K562 (cell line): ENCODE measurements around the gene PNPLA2. TPM values are rescaled to one million over a fixed set of nuclear protein-coding genes. Genes with fewer than 3 reads are reported as not detected.

ENCODE experiments used
- ATAC-seq: fragments of 200-7000 bp; cut with Tn5 transposase; 3 replicates; pipeline ENCODE4 v1.9.1; 2020; ENCODE audit warnings: moderate library complexity
- BruUV-seq: library from RNA; stranded (reverse); fragments of 400-500 nt; replicated peaks from 2 replicates; lab custom pipeline; 2021; lab: Mats Ljungman, UMichigan
- CTCF ChIA-PET: fragments of 300-600 bp; formaldehyde crosslinking; extraction: SDS; loops from one replicate; lab custom pipeline; 2021; ENCODE audit warnings: low intra/inter-chr PET ratio; lab: Yijun Ruan, JAX
- POLR2A ChIA-PET: fragments of 300-600, 350-650 bp; sonication (Branson Sonifier 250); formaldehyde crosslinking; extraction: SDS; loops from one replicate; lab custom pipeline; 2021; ENCODE audit warnings: antibody characterized with exemption, inconsistent platforms; lab: Yijun Ruan, JAX
- DNase-seq, 4 experiments: peaks; one replicate each; pipeline versions ENCODE4 v3.0.0 to v3.0.0-alpha.2; 2011 to 2018; ENCODE audit warnings: low spot score in 3 of 4, mixed read lengths in 3 of 4; ENCODE audit errors: extremely low read depth in 1 of 4
- FAIRE-seq: peaks from 2 replicates; lab custom pipeline; 2011; peaks lifted over from hg19 to GRCh38; lab: Jason Lieb, UNC
- H2AFZ ChIP-seq: 2 replicates; pipeline ENCODE4 v1.6.0; 2011; ENCODE audit warnings: low read depth, low read length, control low read depth, inconsistent platforms
- H3K27ac ChIP-seq: fragments of 200-600 bp; 3 replicates; pipeline ENCODE4 v1.8.0; 2011; ENCODE audit warnings: low read depth, mild to moderate bottlenecking, control low read depth, inconsistent platforms, low read length, moderate library complexity, mixed read lengths; ENCODE audit errors: extremely low read depth
- H3K27me3 ChIP-seq, 2 experiments: fragments of 300-600 bp in 1 of 2; 2 replicates in 1 of 2; 3 replicates in 1 of 2; pipeline versions ENCODE4 v1.6.0 to v1.8.0; 2011; ENCODE audit warnings: inconsistent platforms in 2 of 2, low read length in 2 of 2, mild to moderate bottlenecking in 1 of 2, mixed read lengths in 1 of 2, moderate library complexity in 1 of 2; ENCODE audit not compliant: control insufficient read depth in 2 of 2, insufficient read depth in 2 of 2
- H3K36me3 ChIP-seq: fragments of 300-600 bp; 3 replicates; pipeline ENCODE4 v1.8.0; 2011; ENCODE audit warnings: mild to moderate bottlenecking, low read length, inconsistent platforms; ENCODE audit not compliant: control insufficient read depth, insufficient read depth
- H3K4me1 ChIP-seq, 2 experiments: fragments of 200-600 bp in 1 of 2; replicated peaks in 1 of 2; 2 replicates in 1 of 2; 3 replicates in 1 of 2; pipeline versions ENCODE4 v1.5.1 to v1.8.0; 2011; ENCODE audit warnings: inconsistent platforms in 2 of 2, low read length in 2 of 2, mild to moderate bottlenecking in 1 of 2, mixed read lengths in 1 of 2, moderate library complexity in 1 of 2; ENCODE audit not compliant: control insufficient read depth in 2 of 2, insufficient read depth in 2 of 2
- H3K4me2 ChIP-seq: 2 replicates; pipeline ENCODE4 v1.6.1; 2011; ENCODE audit warnings: low read length, control low read depth, inconsistent platforms, mixed read lengths; ENCODE audit not compliant: insufficient read depth
- H3K4me3 ChIP-seq: fragments of 200-600 bp; sonication (generic), shearing (Covaris generic); 2 replicates; pipeline ENCODE4 v1.5.1; 2016; ENCODE audit warnings: control low read depth, inconsistent platforms
- H3K79me2 ChIP-seq: fragments of 200-600 bp; 3 replicates; pipeline ENCODE4 v1.8.0; 2011; ENCODE audit warnings: low read length, inconsistent platforms; ENCODE audit not compliant: control insufficient read depth, insufficient read depth
- H3K9ac ChIP-seq, 2 experiments: 2 replicates each; pipeline versions ENCODE4 v1.6.0 to v1.6.1; 2011; ENCODE audit warnings: low read depth in 2 of 2, low read length in 2 of 2, control low read depth in 1 of 2, inconsistent platforms in 1 of 2, mild to moderate bottlenecking in 1 of 2, mixed read lengths in 1 of 2; ENCODE audit not compliant: insufficient read depth in 1 of 2
- H3K9me1 ChIP-seq: one replicate; pipeline ENCODE4 v1.6.0; 2011; ENCODE audit warnings: inconsistent platforms, mild to moderate bottlenecking, low read length, moderate library complexity; ENCODE audit not compliant: control insufficient read depth, insufficient read depth
- H3K9me3 ChIP-seq: replicated peaks from 2 replicates; pipeline ENCODE4 v1.5.1; 2011; ENCODE audit warnings: low read depth, low read length, inconsistent platforms; ENCODE audit not compliant: control insufficient read depth, insufficient read depth
- H4K20me1 ChIP-seq: replicated peaks from 2 replicates; pipeline ENCODE4 v1.6.1; 2011; ENCODE audit warnings: low read length, inconsistent platforms, mixed read lengths; ENCODE audit not compliant: control insufficient read depth, insufficient read depth
- CREM ChIP-seq: IDR thresholded peaks from 2 replicates; pipeline ENCODE4 v1.6.1; 2014; ENCODE audit warnings: antibody characterized with exemption, low read depth
- ETS2 ChIP-seq: IDR thresholded peaks from 2 replicates; pipeline ENCODE4 v1.6.1; 2016; ENCODE audit warnings: borderline replicate concordance, missing genetic modification characterization, mild to moderate bottlenecking, moderate library complexity, missing compliant biosample characterization; ENCODE audit not compliant: poor library complexity, severe bottlenecking
- IRF2 ChIP-seq: sonication (generic); formaldehyde crosslinking; IDR thresholded peaks from 2 replicates; pipeline ENCODE4 v1.8.1; 2022; ENCODE audit warnings: mild to moderate bottlenecking, missing genetic modification reagents
- JUND ChIP-seq, 2 experiments: IDR thresholded peaks; 2 replicates in 1 of 2; 3 replicates in 1 of 2; pipeline ENCODE4 v1.6.1; 2011; ENCODE audit warnings: borderline replicate concordance in 2 of 2, low read depth in 2 of 2, low read length in 2 of 2, improper control_type of control experiment in 1 of 2, missing biosample characterization in 1 of 2, missing genetic modification characterization in 1 of 2, missing genetic modification reagents in 1 of 2
- MIER1 ChIP-seq: fragments of 450-650 bp; IDR thresholded peaks from 2 replicates; pipeline ENCODE4 v1.6.1; 2016; ENCODE audit warnings: antibody characterized with exemption, mild to moderate bottlenecking, low read depth
- MTA3 ChIP-seq: fragments of 450-650 bp; formaldehyde crosslinking; IDR thresholded peaks from 2 replicates; pipeline ENCODE4 v1.6.1; 2017; ENCODE audit warnings: mild to moderate bottlenecking, borderline replicate concordance
- NCOA4 ChIP-seq: fragments of 450-650 bp; IDR thresholded peaks from 2 replicates; pipeline ENCODE4 v1.6.1; 2018; ENCODE audit warnings: mild to moderate bottlenecking; ENCODE audit not compliant: partially characterized antibody
- NFXL1 ChIP-seq: fragments of 450-650 bp; formaldehyde crosslinking; IDR thresholded peaks from 2 replicates; pipeline ENCODE4 v1.4.0; 2021; ENCODE audit warnings: mild to moderate bottlenecking
- NR2C1 ChIP-seq, 2 experiments: fragments of 450-650 bp; IDR thresholded peaks; 2 replicates each; pipeline ENCODE4 v1.6.1; 2017; ENCODE audit warnings: mild to moderate bottlenecking in 2 of 2, antibody characterized with exemption in 1 of 2, inconsistent platforms in 1 of 2, missing compliant biosample characterization in 1 of 2, missing genetic modification characterization in 1 of 2
- POLR2B ChIP-seq: fragments of 450-650 bp; IDR thresholded peaks from 2 replicates; pipeline ENCODE4 v1.6.1; 2018; ENCODE audit warnings: low read depth; ENCODE audit not compliant: partially characterized antibody
- POLR2G ChIP-seq: fragments of 200-400 bp; formaldehyde crosslinking; IDR thresholded peaks from 2 replicates; pipeline ENCODE4 v1.6.1; 2017; ENCODE audit warnings: low read depth, mild to moderate bottlenecking, antibody characterized with exemption, low read length, moderate library complexity
- RBFOX2 ChIP-seq: fragments of 200-400 bp; formaldehyde crosslinking; IDR thresholded peaks from 2 replicates; pipeline ENCODE4 v1.6.1; 2017; ENCODE audit warnings: low read depth, mild to moderate bottlenecking, low read length, moderate library complexity
- SIX5 ChIP-seq, 2 experiments: IDR thresholded peaks; 2 replicates each; pipeline ENCODE4 v1.6.1; 2011; ENCODE audit warnings: low read length in 2 of 2, borderline replicate concordance in 1 of 2, low read depth in 1 of 2, mild to moderate bottlenecking in 1 of 2, moderate library complexity in 1 of 2; ENCODE audit not compliant: insufficient read depth in 1 of 2
- SMARCA4 ChIP-seq: fragments of 450-650 bp; IDR thresholded peaks from 2 replicates; pipeline ENCODE4 v1.6.1; 2016
- SMARCC2 ChIP-seq: fragments of 450-650 bp; IDR thresholded peaks from 2 replicates; pipeline ENCODE4 v1.6.1; 2017; ENCODE audit warnings: antibody characterized with exemption, moderate library complexity, mild to moderate bottlenecking, low read depth
- TCF7 ChIP-seq: sonication (generic); IDR thresholded peaks from 2 replicates; pipeline ENCODE4 v1.6.1; 2016; ENCODE audit warnings: antibody characterized with exemption, borderline replicate concordance
- XRCC5 ChIP-seq: fragments of 200-400 bp; formaldehyde crosslinking; IDR thresholded peaks from 2 replicates; pipeline ENCODE4 v1.6.1; 2017; ENCODE audit warnings: low read depth, mild to moderate bottlenecking, low read length
- ZKSCAN1 ChIP-seq: fragments of 150-350 bp; IDR thresholded peaks from 2 replicates; pipeline ENCODE4 v1.6.1; 2016; ENCODE audit warnings: low read depth, low read length
- ZNF699 ChIP-seq: fragments of 250-450 bp; sonication (Bioruptor Pico); IDR thresholded peaks from 2 replicates; pipeline ENCODE4 v1.8.0; 2021; ENCODE audit warnings: mild to moderate bottlenecking, moderate library complexity; ENCODE audit not compliant: insufficient replicate concordance
- WGBS: fragments of 100-300 bp; shearing (Covaris generic); methylation state at CpG from one replicate; pipeline ENCODE4 v1.1.6; 2016; ENCODE audit warnings: low coverage, mixed read lengths; ENCODE audit not compliant: insufficient coverage; ENCODE audit errors: missing lambda C conversion rate; 5-methylcytosine and 5-hydroxymethylcytosine counted together
- in situ Hi-C: fragments of 300-500 bp; cut with MboI; formaldehyde crosslinking; loops from 4 replicates; pipeline ENCODE4 v1.15.0; 2018; ENCODE audit warnings: inconsistent platforms, mixed read lengths
- intact Hi-C: fragments of 100-400 bp; cut with micrococcal nuclease; formaldehyde crosslinking; loops from 2 replicates; pipeline ENCODE4 v1.14.2; 2022
- polyA plus RNA-seq, 8 experiments: library from polyadenylated mRNA; depleted of rRNA in 4 of 8; stranded (reverse) in 5 of 8; unstranded in 3 of 8; fragments of >200 nt; fragmentation: Nextera tagmentation in 2 of 8; fragmentation: Illumina TruSeq in 1 of 8; extraction: Ambion mirVana in 2 of 8; extraction: Trizol in 1 of 8; gene quantifications; 2 replicates each; pipeline versions ENCODE4 v1.2.1 to v1.2.3, GENCODE V29; 2011 to 2014; ENCODE audit warnings: inconsistent platforms in 1 of 8, missing spikeins in 1 of 8
- total RNA-seq, 7 experiments: library from RNA; depleted of rRNA in 6 of 7; stranded (reverse); fragments of >200 nt in 6 of 7; fragmentation: Illumina TruSeq in 2 of 7; extraction: Trizol in 2 of 7; gene quantifications; 2 replicates each; pipeline versions ENCODE4 v1.2.1 to v1.2.3, GENCODE V29; 2011 to 2021; ENCODE audit warnings: low replicate concordance in 1 of 7
- TF ChIP-seq, protein P1 (sequence below): sonication (generic); formaldehyde crosslinking; IDR thresholded peaks from 2 replicates; pipeline ENCODE4 v1.4.0; 2020; ENCODE audit warnings: mild to moderate bottlenecking, missing genetic modification reagents

PNPLA2 gene
- total and polyA plus RNA-seq, 9 of the 15 experiments (the other 6 are each of a cell fraction or from before 2014, with no cell fraction given), result 0.39 to 87.1 (median 8.4) TPM

DNA sequence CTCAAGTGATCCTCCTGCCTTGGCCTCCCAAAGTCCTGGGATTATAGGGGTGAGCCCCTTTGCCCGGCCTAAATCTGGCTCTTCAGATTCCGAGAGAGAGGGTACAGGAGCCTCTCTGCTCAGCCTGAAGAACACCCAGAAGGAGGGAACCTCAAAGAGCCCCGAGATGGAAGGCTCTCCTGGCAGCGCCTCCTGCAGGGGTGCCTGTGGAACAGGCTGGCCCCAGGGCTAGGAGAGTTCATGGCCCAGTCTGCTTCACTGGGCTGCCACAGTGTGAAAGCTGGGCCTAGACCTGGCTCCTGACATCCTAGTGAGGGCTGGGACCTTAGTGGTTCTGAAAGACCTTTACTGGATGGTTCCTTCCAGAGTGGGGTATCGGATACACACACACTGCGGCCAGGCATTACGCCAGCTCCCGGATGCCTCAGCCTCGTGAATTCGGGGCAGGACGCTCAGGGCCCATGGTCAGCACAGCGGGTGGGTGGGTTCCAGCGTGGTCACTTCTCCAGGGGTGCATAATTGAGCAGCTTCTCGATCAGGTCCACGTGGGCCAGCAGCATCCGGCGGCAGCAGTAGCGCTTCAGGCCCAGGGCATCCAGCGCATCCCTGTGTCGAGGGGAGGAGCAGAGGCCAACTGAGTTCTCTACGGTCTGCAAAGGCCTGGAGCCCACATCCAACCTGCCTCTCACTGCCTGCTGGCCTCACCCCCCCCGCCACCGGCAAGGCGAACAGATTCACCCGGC lies 21.3 kb downstream of the PNPLA2 start:
- no peaks in the 10 kb centered on the region for H3K27me3 ChIP-seq
- WGBS, result 79% methylated on average over 24 of the region's 25 CpGs
- H3K79me2 ChIP-seq, result peaks cover 66% of the 10 kb centered on the region
- H3K9ac ChIP-seq, result peak overlapping the region; percentile 91 to 93; a peak in 3 of 4 replicates
- H3K27ac ChIP-seq, result peak overlapping the region; percentile 7; the same call in 1 of the 3 replicates
- CTCF ChIA-PET, result no interaction called here
- DNase-seq, result peak in 1 of 4 experiments; percentile 60
- BruUV-seq, result no TSS peak
- H3K36me3 ChIP-seq, result peaks cover 57% of the 10 kb centered on the region; the same call in 2 of the 3 replicates
- peak overlapping the region; percentile 80; the same call in 1 of the 2 replicates for H3K4me2 ChIP-seq
- peaks cover 4% of the 10 kb centered on the region for H3K9me1 ChIP-seq
- no peaks in the 10 kb centered on the region for H3K9me3 ChIP-seq
- peak; percentile 45 for ATAC-seq
- in situ Hi-C loops (no loop called here), intact Hi-C loops (loop anchor here (10.0 kb wide), 1 partner anchor 75 kb away; the partner anchor contains the start of gene CHID1)
- no peak overlapping the region for H2AFZ ChIP-seq
- peak overlapping the region; percentile 98; the same call in 1 of the 2 replicates for H3K4me3 ChIP-seq
- POLR2A ChIA-PET, result interaction anchor here (0.5 to 5.2 kb wide), 13 partner anchors 8 to 678 kb away, joined by 3 to 36 read pairs (median 4); partner anchors contain the start of genes CRACR2B and PNPLA2
- peaks cover 37 to 82% of the 10 kb centered on the region in 2 experiments for H3K4me1 ChIP-seq
- no peaks in the 10 kb centered on the region; the same call in 1 of the 2 replicates for H4K20me1 ChIP-seq
- FAIRE-seq, result peak; percentile 23
- TF ChIP-seq IRF2 (no peak), POLR2G (peak; percentile 77), TCF7 (no peak), RBFOX2 (peak; percentile 48; the same call in 1 of the 2 replicates), JUND (IDR thresholded peaks at IDR 0.05; ENCODE audit: borderline replicate concordance, low read depth, low read length) (no peak), JUND (tag; IDR thresholded peaks at IDR 0.05; ENCODE audit: borderline replicate concordance, low read depth, low read length) (no peak), POLR2B (no peak), SMARCC2 (no peak), ZKSCAN1 (no peak), SIX5 (IDR thresholded peaks at IDR 0.05; ENCODE audit: borderline replicate concordance in 1 of 2, insufficient read depth in 1 of 2, low read depth in 1 of 2, low read length in 2 of 2) (no peak), SMARCA4 (no peak), ZNF699 (CRISPR knock-in tag) (no peak), ETS2 (tag) (no peak), NR2C1 (IDR thresholded peaks at IDR 0.05) (no peak), NR2C1 (tag; IDR thresholded peaks at IDR 0.05) (no peak), MIER1 (no peak), NFXL1 (no peak), CREM (no peak), XRCC5 (no peak), MTA3 (no peak), NCOA4 (no peak)
- TF ChIP-seq, protein P1, sequence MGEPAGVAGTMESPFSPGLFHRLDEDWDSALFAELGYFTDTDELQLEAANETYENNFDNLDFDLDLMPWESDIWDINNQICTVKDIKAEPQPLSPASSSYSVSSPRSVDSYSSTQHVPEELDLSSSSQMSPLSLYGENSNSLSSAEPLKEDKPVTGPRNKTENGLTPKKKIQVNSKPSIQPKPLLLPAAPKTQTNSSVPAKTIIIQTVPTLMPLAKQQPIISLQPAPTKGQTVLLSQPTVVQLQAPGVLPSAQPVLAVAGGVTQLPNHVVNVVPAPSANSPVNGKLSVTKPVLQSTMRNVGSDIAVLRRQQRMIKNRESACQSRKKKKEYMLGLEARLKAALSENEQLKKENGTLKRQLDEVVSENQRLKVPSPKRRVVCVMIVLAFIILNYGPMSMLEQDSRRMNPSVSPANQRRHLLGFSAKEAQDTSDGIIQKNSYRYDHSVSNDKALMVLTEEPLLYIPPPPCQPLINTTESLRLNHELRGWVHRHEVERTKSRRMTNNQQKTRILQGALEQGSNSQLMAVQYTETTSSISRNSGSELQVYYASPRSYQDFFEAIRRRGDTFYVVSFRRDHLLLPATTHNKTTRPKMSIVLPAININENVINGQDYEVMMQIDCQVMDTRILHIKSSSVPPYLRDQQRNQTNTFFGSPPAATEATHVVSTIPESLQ (CRISPR knock-in tag), result no peak
